ENCODE results near the gene PXDC1.
A peak's percentile ranks its signal among the peaks of the same experiment; 100 is the strongest.

PXDC1 gene, protein sequence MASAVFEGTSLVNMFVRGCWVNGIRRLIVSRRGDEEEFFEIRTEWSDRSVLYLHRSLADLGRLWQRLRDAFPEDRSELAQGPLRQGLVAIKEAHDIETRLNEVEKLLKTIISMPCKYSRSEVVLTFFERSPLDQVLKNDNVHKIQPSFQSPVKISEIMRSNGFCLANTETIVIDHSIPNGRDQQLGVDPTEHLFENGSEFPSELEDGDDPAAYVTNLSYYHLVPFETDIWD

DNA sequence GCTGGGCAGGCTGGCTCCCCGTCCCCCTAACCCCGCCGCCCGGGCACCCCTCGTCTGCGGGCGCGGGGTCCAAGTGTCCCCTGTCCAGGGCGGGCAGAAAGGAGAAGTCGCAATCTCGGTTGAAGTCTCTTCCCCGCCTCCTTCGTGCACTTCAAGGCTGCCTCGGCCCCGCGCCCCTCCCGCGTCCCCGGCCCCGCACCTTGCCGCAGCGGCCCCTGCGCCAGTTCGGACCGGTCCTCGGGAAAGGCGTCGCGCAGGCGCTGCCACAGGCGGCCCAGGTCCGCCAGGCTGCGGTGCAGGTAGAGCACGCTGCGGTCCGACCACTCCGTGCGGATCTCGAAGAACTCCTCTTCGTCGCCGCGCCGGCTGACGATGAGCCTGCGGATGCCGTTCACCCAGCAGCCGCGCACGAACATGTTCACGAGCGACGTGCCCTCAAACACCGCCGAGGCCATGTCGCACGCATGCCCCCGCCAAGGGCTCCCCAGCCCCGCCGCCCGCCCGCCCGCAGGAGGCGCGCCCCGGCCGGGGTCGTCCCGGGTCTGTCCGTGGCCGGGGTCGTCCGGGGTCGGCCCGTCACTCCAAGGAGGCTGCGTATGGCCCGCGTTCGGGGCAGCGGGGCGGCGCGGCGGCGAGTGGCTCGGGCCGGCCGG is at the start of gene PXDC1:
Gene PXDC1 (minus strand): TSS at position 637 of the 653 bp plus-strand sequence. CDS start 182 bp downstream, at position 455.
- DNase-seq, result no peak

- peak; percentile 26 for DNase-seq
These were observed 49.5 kb upstream of the PXDC1 start for GRCh38 chr6:3800850-3801591.

- DNase-seq, result no peak
These were observed 48.2 kb upstream of the PXDC1 start for GRCh38 chr6:3799719-3800118.

DNA sequence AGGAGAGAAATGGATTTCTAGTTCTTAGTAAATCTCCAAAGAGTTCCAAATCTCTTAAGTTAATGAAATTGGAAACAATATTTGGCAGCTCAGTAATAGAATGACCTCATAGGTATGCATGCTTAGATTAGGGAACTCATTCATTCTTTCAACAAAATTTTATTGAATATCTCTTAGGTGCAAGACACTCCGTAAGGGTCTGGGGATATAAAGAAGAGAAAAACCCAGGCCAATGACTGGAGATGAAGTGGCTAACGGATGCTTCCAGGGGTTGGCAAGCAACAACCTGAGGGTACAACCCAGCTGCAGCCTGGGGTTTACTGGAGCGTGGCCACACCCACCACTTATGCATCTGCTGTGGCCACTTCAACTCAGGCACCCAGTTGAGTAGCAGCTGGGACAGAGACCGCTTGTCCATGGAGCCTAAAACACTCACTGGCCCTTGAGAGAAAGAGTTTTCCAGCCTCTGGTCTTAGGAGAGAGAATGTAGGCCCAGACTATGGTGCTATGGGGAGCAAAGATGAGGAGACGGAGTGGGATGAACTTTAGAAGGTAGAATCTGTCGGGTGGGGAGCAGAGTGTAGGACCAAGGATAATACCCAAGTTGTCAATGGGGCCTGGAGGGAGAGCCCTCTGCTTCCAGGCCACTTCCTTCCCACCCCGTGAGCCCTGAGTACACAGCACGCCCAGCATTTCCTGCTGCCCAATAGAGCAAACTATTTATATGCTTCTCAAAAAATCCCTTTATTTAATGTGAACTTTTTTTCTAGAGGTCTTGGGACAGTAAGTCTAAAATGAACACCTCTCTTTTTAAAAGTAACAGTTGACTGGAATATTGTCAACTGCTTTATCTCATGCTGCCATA is 46.8 kb upstream of the PXDC1 start:
- peak; percentile 96 for DNase-seq

- peak; percentile 91 for DNase-seq
These were observed 45.9 kb upstream of the PXDC1 start for GRCh38 chr6:3797231-3798054.

- no peak for DNase-seq
These were observed 45.2 kb upstream of the PXDC1 start for GRCh38 chr6:3796719-3797041.

DNA sequence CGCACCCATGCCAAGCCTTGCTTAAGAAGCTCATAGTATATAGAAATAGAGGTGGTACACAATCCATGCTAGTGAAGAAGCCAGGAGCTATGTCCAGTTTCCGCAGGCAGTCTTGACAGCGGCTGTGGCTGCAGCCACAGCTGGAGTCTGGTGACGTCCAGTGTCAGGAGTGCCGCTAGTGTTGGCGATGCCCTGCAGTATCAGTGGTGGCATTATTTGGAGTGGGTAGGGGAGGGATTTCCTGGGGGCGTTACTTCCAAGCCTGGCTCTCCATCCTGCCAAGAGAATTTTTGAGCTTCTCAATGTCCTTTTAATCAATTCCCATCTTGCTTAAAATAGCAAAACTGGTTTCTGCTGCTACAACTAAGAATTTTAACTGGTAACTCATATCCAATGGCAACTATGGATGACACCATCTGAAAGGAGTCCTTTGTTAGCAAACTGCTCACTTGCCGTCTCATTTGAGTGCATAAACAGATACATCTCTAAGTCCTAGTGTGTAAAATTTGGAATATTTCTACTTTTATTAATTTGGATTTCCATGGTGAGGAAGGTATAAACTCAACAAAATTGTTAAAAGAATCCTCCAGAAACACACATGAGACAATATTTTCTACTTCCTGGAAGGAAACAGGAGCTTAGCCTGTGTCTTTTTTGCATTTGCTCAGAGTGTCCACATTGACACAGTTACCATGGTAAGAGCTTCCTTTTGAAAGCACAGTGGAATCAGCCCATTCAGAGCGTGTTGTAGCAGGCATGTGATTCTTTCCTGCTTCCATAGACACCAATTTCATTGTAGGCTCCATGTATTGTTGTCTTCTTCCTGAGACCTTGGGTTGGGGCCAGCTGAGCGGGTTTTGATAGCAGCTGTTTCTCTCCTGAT is 44.6 kb upstream of the PXDC1 start:
- DNase-seq, result peak; percentile 97

DNA sequence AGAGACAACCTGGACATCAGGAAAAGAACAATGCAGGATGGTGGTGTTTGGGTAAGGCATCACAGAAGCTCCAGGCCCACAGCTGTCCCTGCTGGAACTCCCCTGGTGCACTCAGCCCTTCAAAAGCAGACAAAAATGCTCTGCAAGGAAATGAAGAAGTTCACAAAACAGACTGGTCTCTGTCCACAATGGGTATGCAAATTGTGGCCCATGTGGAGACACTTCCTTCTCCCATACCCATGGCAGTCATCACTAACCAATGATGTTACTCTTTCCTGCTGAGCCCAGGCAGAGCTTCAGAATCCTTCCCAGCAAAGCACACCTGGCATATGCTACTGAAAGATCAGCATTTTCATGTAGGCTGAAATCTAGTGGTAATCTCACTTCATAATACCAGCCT is 42.6 kb upstream of the PXDC1 start:
- DNase-seq, result no peak

DNA sequence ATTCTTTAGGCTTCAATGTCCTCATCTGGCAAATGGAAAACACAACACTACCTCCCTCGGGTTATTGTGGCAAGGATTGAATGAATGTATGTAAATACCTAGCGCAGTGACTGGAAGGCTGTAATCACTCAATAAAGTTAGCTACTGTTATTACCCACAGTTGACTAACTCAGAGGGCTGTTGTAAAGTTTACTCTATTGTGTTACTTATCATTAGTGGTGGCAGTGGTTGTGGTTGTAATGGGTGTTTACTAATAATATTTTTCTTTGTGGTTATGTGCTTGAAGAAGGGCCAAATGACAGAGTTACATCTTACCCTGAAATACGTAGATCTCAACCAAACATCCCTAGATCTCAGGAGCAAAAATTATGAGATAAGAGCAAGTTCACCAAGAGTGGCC is 42.0 kb upstream of the PXDC1 start:
- no peak for DNase-seq

DNA sequence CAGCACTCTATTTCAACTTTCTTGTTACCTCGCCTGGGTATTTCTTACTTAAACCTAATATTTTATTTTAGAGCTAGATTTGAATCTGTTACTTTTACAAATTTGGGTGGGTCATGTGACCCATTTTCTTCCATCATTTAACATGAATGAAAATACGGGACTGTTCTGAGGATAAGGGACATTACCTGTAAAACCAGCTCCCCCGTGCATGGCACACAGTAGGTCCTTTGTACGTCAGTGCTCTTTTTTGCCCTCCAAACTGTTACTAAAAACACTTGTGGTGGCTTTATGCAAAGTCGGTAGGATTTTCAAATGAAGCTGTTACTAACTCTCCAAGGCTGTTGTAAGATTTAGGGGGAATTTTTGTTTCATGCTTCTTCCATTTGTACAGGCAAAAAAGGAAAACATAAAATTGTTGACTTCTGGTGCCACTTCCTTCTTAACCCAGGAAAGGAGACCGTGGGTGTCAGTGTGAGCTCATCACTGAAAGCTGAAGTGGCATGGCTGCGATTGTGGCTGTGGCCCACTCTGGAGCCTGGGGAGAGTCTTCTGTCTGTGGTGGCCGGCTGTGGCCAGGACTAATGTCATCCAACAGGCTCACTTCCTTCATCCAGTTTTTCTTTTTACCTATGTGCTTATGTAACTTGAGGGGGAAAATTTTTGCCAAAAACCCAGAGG is 40.2 kb upstream of the PXDC1 start:
- no peak for DNase-seq

- no peak for DNase-seq
These were observed 38.5 kb upstream of the PXDC1 start for GRCh38 chr6:3789896-3790558.

DNA sequence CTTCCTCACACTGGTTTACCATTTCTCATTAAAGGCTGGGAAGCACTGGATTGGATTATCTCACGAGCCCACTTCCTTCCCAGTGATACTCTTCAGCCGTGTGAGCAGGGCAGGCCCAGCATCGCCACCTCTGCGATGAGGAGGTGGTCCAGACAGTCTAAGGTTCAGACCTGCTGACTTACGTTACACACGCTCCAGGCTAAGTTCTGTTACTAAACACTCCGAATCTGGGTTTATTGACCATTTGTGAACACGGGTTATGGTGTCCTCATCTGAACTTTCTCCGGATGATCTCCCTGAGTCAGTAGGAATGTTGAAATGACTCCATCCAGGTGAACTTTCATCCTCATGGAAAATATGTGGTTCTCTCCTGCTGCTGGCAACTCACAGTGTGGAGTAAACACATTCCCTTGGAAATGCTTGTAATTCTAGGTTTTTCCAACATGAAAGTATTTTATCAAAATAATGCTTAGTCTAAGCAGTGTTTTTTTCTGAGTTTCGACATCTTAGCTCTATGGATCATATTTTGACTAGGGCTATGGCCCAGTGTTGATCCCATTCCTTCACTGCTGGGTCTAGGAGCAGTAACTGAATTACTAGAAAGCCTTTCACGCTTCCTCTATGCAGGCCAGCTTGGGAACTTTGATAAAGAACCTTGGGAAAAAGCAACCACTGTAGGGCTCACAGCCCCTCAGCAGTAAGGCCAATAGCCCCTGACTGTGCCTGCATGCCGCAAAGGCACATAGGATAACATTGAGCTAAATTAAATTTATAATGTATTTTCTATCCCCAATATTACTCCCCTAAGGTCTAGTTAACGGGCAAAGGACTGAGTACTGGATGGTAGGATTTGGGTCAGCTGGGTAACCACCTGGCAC is 37.7 kb upstream of the PXDC1 start:
- no peak for DNase-seq

DNA sequence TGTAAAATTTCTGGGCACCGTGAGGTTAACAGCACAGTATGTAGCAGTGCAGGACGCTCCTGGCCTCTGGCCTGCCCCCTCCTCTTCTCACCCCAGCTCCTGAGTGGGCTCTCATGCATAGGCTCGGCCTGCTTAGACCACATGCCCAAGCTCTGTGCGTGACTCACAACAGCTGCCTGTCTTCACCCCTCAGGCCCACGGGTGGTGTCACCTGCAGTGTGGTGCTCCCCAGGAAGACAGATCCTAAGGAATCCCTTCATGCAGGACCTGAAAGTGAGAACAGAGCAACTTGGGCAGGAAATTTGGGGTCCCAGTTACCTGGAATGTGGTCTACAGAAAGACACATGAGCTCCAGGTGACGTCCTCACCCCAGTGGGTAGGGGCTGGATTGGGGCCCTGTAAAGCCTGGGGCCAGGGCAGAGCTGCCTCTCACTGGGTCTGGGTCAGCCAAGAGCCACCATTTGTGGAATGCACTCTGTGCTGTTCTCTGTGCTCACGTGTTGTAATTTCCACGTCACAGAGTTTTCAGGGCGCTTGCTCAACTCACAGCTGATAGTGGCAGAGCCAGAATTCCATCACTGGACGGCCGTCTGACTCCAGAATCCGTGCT is 37.0 kb upstream of the PXDC1 start:
- DNase-seq, result no peak

DNA sequence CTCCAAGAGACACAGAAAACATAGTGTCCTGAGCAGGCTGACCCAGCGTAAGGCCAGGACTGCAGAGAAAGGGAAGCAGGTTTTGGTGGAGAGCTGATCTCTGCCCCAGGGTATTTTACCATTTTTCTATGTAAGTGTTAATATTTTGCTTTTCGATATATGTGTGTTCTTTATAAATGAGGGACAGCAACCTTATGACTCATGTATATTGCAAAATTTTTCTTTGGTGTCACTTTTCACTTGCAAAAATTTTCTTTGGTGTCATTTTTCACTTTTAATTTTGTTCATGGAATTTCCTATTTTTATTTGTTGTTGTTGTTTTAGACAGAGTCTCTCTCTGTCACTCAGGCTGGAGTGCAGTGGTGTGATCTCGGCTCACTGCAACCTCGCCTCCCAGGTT is 34.6 kb upstream of the PXDC1 start:
- DNase-seq, result no peak

GRCh38 chr6:3785745-3786098 is 34.2 kb upstream of the PXDC1 start:
- no peak for DNase-seq

DNA sequence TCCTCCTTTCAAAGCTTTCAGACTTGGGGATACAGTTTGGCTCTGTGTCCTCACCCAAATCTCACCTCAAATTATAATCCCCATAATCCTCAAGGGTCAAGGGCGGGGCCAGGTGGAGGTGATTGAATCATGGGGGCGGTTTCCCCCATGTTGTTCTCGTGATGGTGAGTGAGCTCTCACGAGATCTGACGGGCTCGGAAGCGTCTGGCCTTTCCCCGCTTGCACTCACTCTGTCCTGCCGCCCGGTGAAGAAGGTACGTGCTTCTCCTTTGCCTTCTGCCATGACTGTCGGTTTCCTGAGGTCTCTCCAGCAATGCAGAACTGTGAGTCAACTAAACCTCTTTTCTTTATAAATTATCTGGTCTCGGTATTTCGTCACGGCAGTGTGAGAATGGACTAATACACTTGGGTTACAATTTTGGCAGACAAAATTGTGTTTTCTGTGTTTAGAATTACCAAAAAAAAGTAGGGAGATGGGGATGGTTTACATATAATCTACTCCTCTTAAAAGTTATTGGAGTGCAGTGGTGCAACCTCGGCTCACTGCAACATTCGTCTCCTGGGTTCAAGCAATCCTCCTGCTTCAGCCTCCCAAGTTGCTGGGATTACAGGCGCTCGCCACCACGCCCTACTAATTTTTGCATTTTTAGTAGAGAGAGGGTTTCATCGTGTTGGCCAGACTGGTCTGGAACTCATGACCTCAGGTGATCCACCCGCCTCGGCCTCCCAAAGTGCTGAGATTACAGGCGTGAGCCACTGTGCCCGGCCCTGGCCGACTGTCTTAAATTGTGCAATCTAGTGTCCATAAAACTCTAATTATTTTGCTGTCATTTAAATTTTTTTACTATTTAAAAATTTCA is 33.6 kb upstream of the PXDC1 start:
- DNase-seq, result no peak

DNA sequence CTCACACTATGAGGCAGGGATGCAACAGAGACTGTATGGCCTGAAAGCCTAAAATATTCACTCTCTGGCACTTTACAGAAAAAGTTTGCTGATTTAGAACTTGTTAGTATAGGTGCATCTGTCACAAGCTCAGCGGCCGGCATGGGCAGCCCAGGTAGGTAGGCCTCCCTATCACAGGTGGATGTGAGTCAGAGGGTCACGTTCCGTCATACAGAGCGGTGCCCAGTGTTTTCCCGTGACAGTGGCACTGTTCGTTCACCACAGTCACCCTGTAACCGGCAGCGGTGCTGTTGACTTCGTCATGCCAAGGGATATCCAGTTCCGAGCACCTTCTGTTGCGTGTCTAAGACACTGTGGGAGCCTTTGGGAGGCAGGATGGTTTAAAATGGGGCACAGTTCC is 32.9 kb upstream of the PXDC1 start:
- DNase-seq, result no peak

All from NCI-H2029 treated with DMSO at 0.1 percent for 48 hours (cell line).